Smooth muscle cell (in vitro differentiated cells): ENCODE measurements around the gene PLD5. TPM values are rescaled to one million over a fixed set of nuclear protein-coding genes. Genes with fewer than 3 reads are reported as not detected.
"Not testable (repeated sequence)": the region's sequence is repeated elsewhere in the genome, so short reads cannot be mapped to it uniquely, and the experiment has no call there.

Experiments
- DNase-seq: peaks from one replicate; lab custom pipeline; 2025; ENCODE audit not compliant: unreplicated experiment; lab: John Stamatoyannopoulos, UW
- H2AFZ ChIP-seq: fragments of 200-600 bp; sonication (generic); 2 replicates; pipeline ENCODE4 v1.6.0; 2016; ENCODE audit warnings: antibody characterized with exemption, low read depth, mild to moderate bottlenecking
- H3F3A ChIP-seq: fragments of 200-600 bp; sonication (generic); 2 replicates; pipeline ENCODE4 v1.6.0; 2017; ENCODE audit warnings: antibody characterized with exemption, low read depth
- H3K27ac ChIP-seq: fragments of 200-600 bp; sonication (generic); 2 replicates; pipeline ENCODE4 v1.5.1; 2016; ENCODE audit warnings: low read depth, mild to moderate bottlenecking
- H3K27me3 ChIP-seq: fragments of 200-600 bp; sonication (generic); 2 replicates; pipeline ENCODE4 v1.6.1; 2016; ENCODE audit warnings: low read depth, mild to moderate bottlenecking
- H3K36me3 ChIP-seq: fragments of 200-600 bp; sonication (generic); 2 replicates; pipeline ENCODE4 v1.5.1; 2016; ENCODE audit warnings: low read depth
- H3K4me1 ChIP-seq: fragments of 200-600 bp; sonication (generic); 2 replicates; pipeline ENCODE4 v1.5.1; 2016; ENCODE audit warnings: low read depth
- H3K4me2 ChIP-seq: fragments of 200-600 bp; sonication (generic); 2 replicates; pipeline ENCODE4 v1.6.0; 2016; ENCODE audit warnings: mild to moderate bottlenecking
- H3K4me3 ChIP-seq: fragments of 200-600 bp; sonication (generic); 2 replicates; pipeline ENCODE4 v1.5.1; 2016; ENCODE audit warnings: mild to moderate bottlenecking
- H3K79me2 ChIP-seq: fragments of 200-600 bp; sonication (generic); 2 replicates; pipeline ENCODE4 v1.6.0; 2016; ENCODE audit warnings: low read depth, mild to moderate bottlenecking
- H3K9ac ChIP-seq: fragments of 200-600 bp; sonication (generic); 2 replicates; pipeline ENCODE4 v1.6.0; 2016; ENCODE audit warnings: low read depth
- H3K9me3 ChIP-seq: fragments of 200-600 bp; sonication (generic); replicated peaks from 2 replicates; pipeline ENCODE4 v1.5.1; 2016; ENCODE audit warnings: low read depth
- H4K20me1 ChIP-seq: fragments of 200-600 bp; sonication (generic); 2 replicates; pipeline ENCODE4 v1.6.0; 2016; ENCODE audit warnings: low read depth
- CTCF ChIP-seq: fragments of 200-600 bp; sonication (generic); IDR thresholded peaks from 2 replicates; pipeline ENCODE4 v1.5.1; 2017; ENCODE audit warnings: borderline replicate concordance, mild to moderate bottlenecking, antibody characterized with exemption; ENCODE audit not compliant: insufficient read depth, poor library complexity, severe bottlenecking
- WGBS: methylation state at CpG from one replicate; pipeline ENCODE4 v1.1.7; 2016; ENCODE audit warnings: low lambda C conversion rate; 5-methylcytosine and 5-hydroxymethylcytosine counted together
- polyA plus RNA-seq: library from polyadenylated mRNA; unstranded; fragments of >200 nt; fragmentation: Nextera tagmentation; extraction: Ambion mirVana; gene quantifications from 2 replicates; pipeline ENCODE4 v1.2.1, GENCODE V29; 2016
- total RNA-seq: library from RNA; depleted of rRNA; stranded (reverse); fragments of >200 nt; gene quantifications from 2 replicates; pipeline ENCODE4 v1.2.3, GENCODE V29; 2014

PLD5 gene
- total and polyA plus RNA-seq, 2 experiments from 2014 or later = 0.25 to 0.27 TPM

GRCh38 chr1:242120432-242120831 is 404.1 kb downstream of the PLD5 start:
- Histone ChIP-seq H3K4me2 (no peak overlapping the region), H3F3A (no peaks in the 10 kb centered on the region), H3K36me3 (no peaks in the 10 kb centered on the region), H3K4me3 (no peak overlapping the region), H3K9me3 (no peaks in the 10 kb centered on the region), H3K27me3 (no peaks in the 10 kb centered on the region), H3K79me2 (no peaks in the 10 kb centered on the region), H3K4me1 (no peaks in the 10 kb centered on the region), H2AFZ (no peak overlapping the region), H3K9ac (no peak overlapping the region), H3K27ac (no peak overlapping the region), H4K20me1 (no peaks in the 10 kb centered on the region)
- no peak for DNase-seq
- WGBS = 57% methylated on average over 2 of the region's 2 CpGs
- no peak for TF ChIP-seq CTCF

- Histone ChIP-seq H3K9me3 (no peaks in the 10 kb centered on the region), H3K4me1 (no peaks in the 10 kb centered on the region), H3K27ac (no peak overlapping the region), H3K27me3 (no peaks in the 10 kb centered on the region), H3K36me3 (no peaks in the 10 kb centered on the region), H3K4me2 (no peak overlapping the region), H3K9ac (no peak overlapping the region), H4K20me1 (no peaks in the 10 kb centered on the region), H3K4me3 (no peak overlapping the region), H3K79me2 (no peaks in the 10 kb centered on the region), H3F3A (no peaks in the 10 kb centered on the region), H2AFZ (no peak overlapping the region)
- TF ChIP-seq CTCF = no peak
- DNase-seq = no peak
- whole genome bisulfite sequencing = 92% methylated on average over 4 of the region's 4 CpGs
Observed at GRCh38 chr1:242100921-242101320, 423.6 kb downstream of the PLD5 start.

- H3K27me3 ChIP-seq, H3F3A ChIP-seq, DNase-seq, H3K36me3 ChIP-seq, H3K9me3 ChIP-seq, H3K4me2 ChIP-seq, H3K4me1 ChIP-seq, H4K20me1 ChIP-seq, H3K4me3 ChIP-seq, H2AFZ ChIP-seq, H3K27ac ChIP-seq, H3K9ac ChIP-seq, H3K79me2 ChIP-seq: not testable (repeated sequence)
- 76% methylated on average over 3 of the region's 3 CpGs for WGBS
Observed at GRCh38 chr1:242097283-242097682, 427.2 kb downstream of the PLD5 start.

GRCh38 chr1:242093116-242093515 is 431.4 kb downstream of the PLD5 start:
- TF ChIP-seq CTCF = no peak

More at GRCh38 chr1:242093116-242093515, 431.4 kb downstream of the PLD5 start:
- Histone ChIP-seq H3K9ac (no peak overlapping the region), H3K9me3 (no peaks in the 10 kb centered on the region), H3K79me2 (no peaks in the 10 kb centered on the region), H3K4me1 (no peaks in the 10 kb centered on the region), H4K20me1 (no peaks in the 10 kb centered on the region), H3K27me3 (no peaks in the 10 kb centered on the region), H2AFZ (no peak overlapping the region), H3K36me3 (no peaks in the 10 kb centered on the region), H3K27ac (no peak overlapping the region), H3F3A (no peaks in the 10 kb centered on the region), H3K4me3 (no peak overlapping the region), H3K4me2 (no peak overlapping the region)
- no peak for DNase-seq
- 90% methylated on average over 11 of the region's 11 CpGs for WGBS
